ENCODE measurements around the gene IKZF4. TPM values are rescaled to one million over a fixed set of nuclear protein-coding genes. Genes with fewer than 3 reads are reported as not detected.
"Not testable (repeated sequence)": the region's sequence is repeated elsewhere in the genome, so short reads cannot be mapped to it uniquely, and the experiment has no call there.

Gene IKZF4
- total and polyA plus RNA-seq, 9 donors = 2.2 to 8.7 (median 7.0) TPM

GRCh38 chr12:55997535-55997859 is 23.3 kb upstream of the IKZF4 start:
- DNase-seq = no peak
- WGBS (ENCODE audit: insufficient coverage) = 0% methylated on average over 1 of the region's 5 CpGs
- peaks cover 10% of the 10 kb centered on the region for H3K4me1 ChIP-seq (ENCODE audit: control insufficient read depth, insufficient read depth, low read length)
- peak overlapping the region; percentile 75 for H3K4me3 ChIP-seq (ENCODE audit: low read length)
- H3K36me3 ChIP-seq (ENCODE audit: control insufficient read depth, insufficient read depth, low read length) = peaks cover 37% of the 10 kb centered on the region
- peak overlapping the region; percentile 88 for H3K27ac ChIP-seq (ENCODE audit: low read length)
- no peaks in the 10 kb centered on the region for H3K27me3 ChIP-seq (ENCODE audit: control insufficient read depth, insufficient read depth, low read length)
- no peaks in the 10 kb centered on the region for H3K9me3 ChIP-seq (replicated peaks; ENCODE audit: control insufficient read depth, low read depth, low read length)

GRCh38 chr12:55999522-55999921 is 21.3 kb upstream of the IKZF4 start:
- H3K36me3 ChIP-seq (ENCODE audit: control insufficient read depth, insufficient read depth, low read length) = peaks cover 38% of the 10 kb centered on the region
- not testable (repeated sequence) for H3K27me3 ChIP-seq (ENCODE audit: control insufficient read depth, insufficient read depth, low read length); H3K27ac ChIP-seq (ENCODE audit: low read length); DNase-seq; H3K4me3 ChIP-seq (ENCODE audit: low read length); H3K9me3 ChIP-seq (replicated peaks; ENCODE audit: control insufficient read depth, low read depth, low read length)
- WGBS (ENCODE audit: insufficient coverage) = 87% methylated on average over 2 of the region's 6 CpGs
- peaks cover 10% of the 10 kb centered on the region for H3K4me1 ChIP-seq (ENCODE audit: control insufficient read depth, insufficient read depth, low read length)

- not testable (repeated sequence) for H3K27me3 ChIP-seq (ENCODE audit: control insufficient read depth, insufficient read depth, low read length); H3K27ac ChIP-seq (ENCODE audit: low read length); DNase-seq; H3K4me3 ChIP-seq (ENCODE audit: low read length); H3K9me3 ChIP-seq (replicated peaks; ENCODE audit: control insufficient read depth, low read depth, low read length)
- Histone ChIP-seq H3K36me3 (ENCODE audit: control insufficient read depth, insufficient read depth, low read length) (peaks cover 42% of the 10 kb centered on the region), H3K4me1 (ENCODE audit: control insufficient read depth, insufficient read depth, low read length) (peaks cover 10% of the 10 kb centered on the region)
- 94% methylated on average over 21 of the region's 33 CpGs for WGBS (ENCODE audit: insufficient coverage)
These were observed 20.8 kb upstream of the IKZF4 start for GRCh38 chr12:55999999-56000540.

- Histone ChIP-seq H3K4me1 (ENCODE audit: control insufficient read depth, insufficient read depth, low read length) (peaks cover 8% of the 10 kb centered on the region), H3K9me3 (replicated peaks; ENCODE audit: control insufficient read depth, low read depth, low read length) (no peaks in the 10 kb centered on the region), H3K27me3 (ENCODE audit: control insufficient read depth, insufficient read depth, low read length) (no peaks in the 10 kb centered on the region), H3K27ac (ENCODE audit: low read length) (no peak overlapping the region), H3K4me3 (ENCODE audit: low read length) (no peak overlapping the region), H3K36me3 (ENCODE audit: control insufficient read depth, insufficient read depth, low read length) (peaks cover 42% of the 10 kb centered on the region)
- no peak for DNase-seq
- WGBS (ENCODE audit: insufficient coverage) = 67% methylated on average over 3 of the region's 7 CpGs
These were observed 19.2 kb upstream of the IKZF4 start for GRCh38 chr12:56001487-56002100.

GRCh38 chr12:56003376-56003775 is 17.5 kb upstream of the IKZF4 start:
- H3K4me1 ChIP-seq (ENCODE audit: control insufficient read depth, insufficient read depth, low read length); DNase-seq; H3K9me3 ChIP-seq (replicated peaks; ENCODE audit: control insufficient read depth, low read depth, low read length); H3K27me3 ChIP-seq (ENCODE audit: control insufficient read depth, insufficient read depth, low read length); H3K4me3 ChIP-seq (ENCODE audit: low read length); H3K27ac ChIP-seq (ENCODE audit: low read length): not testable (repeated sequence)
- peaks cover 42% of the 10 kb centered on the region for H3K36me3 ChIP-seq (ENCODE audit: control insufficient read depth, insufficient read depth, low read length)
- 74% methylated on average over 3 of the region's 5 CpGs for WGBS (ENCODE audit: insufficient coverage)

- no peak for DNase-seq
- Histone ChIP-seq H3K4me1 (ENCODE audit: control insufficient read depth, insufficient read depth, low read length) (peaks cover 9% of the 10 kb centered on the region), H3K4me3 (ENCODE audit: low read length) (no peak overlapping the region), H3K27ac (ENCODE audit: low read length) (no peak overlapping the region), H3K36me3 (ENCODE audit: control insufficient read depth, insufficient read depth, low read length) (peaks cover 36% of the 10 kb centered on the region), H3K27me3 (ENCODE audit: control insufficient read depth, insufficient read depth, low read length) (no peaks in the 10 kb centered on the region), H3K9me3 (replicated peaks; ENCODE audit: control insufficient read depth, low read depth, low read length) (no peaks in the 10 kb centered on the region)
- 88% methylated on average over 8 of the region's 10 CpGs for WGBS (ENCODE audit: insufficient coverage)
These were observed 16.6 kb upstream of the IKZF4 start for GRCh38 chr12:56004211-56004610.

- H3K36me3 ChIP-seq (ENCODE audit: control insufficient read depth, insufficient read depth, low read length) = peaks cover 24% of the 10 kb centered on the region
- H3K4me1 ChIP-seq (ENCODE audit: control insufficient read depth, insufficient read depth, low read length) = peaks cover 9% of the 10 kb centered on the region
- no peaks in the 10 kb centered on the region for H3K27me3 ChIP-seq (ENCODE audit: control insufficient read depth, insufficient read depth, low read length)
- H3K27ac ChIP-seq (ENCODE audit: low read length) = peak overlapping the region; percentile 90
- H3K9me3 ChIP-seq (replicated peaks; ENCODE audit: control insufficient read depth, low read depth, low read length) = no peaks in the 10 kb centered on the region
- WGBS (ENCODE audit: insufficient coverage) = under 1% methylated on average over 26 of the region's 44 CpGs
- peak; percentile 62 for DNase-seq
- H3K4me3 ChIP-seq (ENCODE audit: low read length) = peak overlapping the region; percentile 56
These were observed 13.0 kb upstream of the IKZF4 start for GRCh38 chr12:56007564-56008559.

GRCh38 chr12:56010111-56010570 is 10.7 kb upstream of the IKZF4 start:
- Histone ChIP-seq H3K36me3 (ENCODE audit: control insufficient read depth, insufficient read depth, low read length) (peaks cover 4% of the 10 kb centered on the region), H3K4me1 (ENCODE audit: control insufficient read depth, insufficient read depth, low read length) (peaks cover 9% of the 10 kb centered on the region), H3K27ac (ENCODE audit: low read length) (no peak overlapping the region), H3K9me3 (replicated peaks; ENCODE audit: control insufficient read depth, low read depth, low read length) (no peaks in the 10 kb centered on the region), H3K4me3 (ENCODE audit: low read length) (no peak overlapping the region), H3K27me3 (ENCODE audit: control insufficient read depth, insufficient read depth, low read length) (no peaks in the 10 kb centered on the region)
- no peak for DNase-seq
- 43% methylated on average over 1 of the region's 2 CpGs for WGBS (ENCODE audit: insufficient coverage)

- H3K27ac ChIP-seq (ENCODE audit: low read length) = no peak overlapping the region
- H3K36me3 ChIP-seq (ENCODE audit: control insufficient read depth, insufficient read depth, low read length) = peaks cover 2% of the 10 kb centered on the region
- H3K4me3 ChIP-seq (ENCODE audit: low read length) = no peak overlapping the region
- peaks cover 9% of the 10 kb centered on the region for H3K4me1 ChIP-seq (ENCODE audit: control insufficient read depth, insufficient read depth, low read length)
- H3K27me3 ChIP-seq (ENCODE audit: control insufficient read depth, insufficient read depth, low read length) = no peaks in the 10 kb centered on the region
- DNase-seq = no peak
- H3K9me3 ChIP-seq (replicated peaks; ENCODE audit: control insufficient read depth, low read depth, low read length) = no peaks in the 10 kb centered on the region
- WGBS (ENCODE audit: insufficient coverage) = no CpG with 5 or more reads among the region's 2 CpGs
These were observed 9.2 kb upstream of the IKZF4 start for GRCh38 chr12:56011509-56012090.

GRCh38 chr12:56013482-56013881 is 7.4 kb upstream of the IKZF4 start:
- 67% methylated on average over 4 of the region's 5 CpGs for WGBS (ENCODE audit: insufficient coverage)
- DNase-seq = no peak
- no peaks in the 10 kb centered on the region for H3K4me1 ChIP-seq (ENCODE audit: control insufficient read depth, insufficient read depth, low read length)
- no peaks in the 10 kb centered on the region for H3K27me3 ChIP-seq (ENCODE audit: control insufficient read depth, insufficient read depth, low read length)
- H3K27ac ChIP-seq (ENCODE audit: low read length) = no peak overlapping the region
- peaks cover 2% of the 10 kb centered on the region for H3K36me3 ChIP-seq (ENCODE audit: control insufficient read depth, insufficient read depth, low read length)
- no peak overlapping the region for H3K4me3 ChIP-seq (ENCODE audit: low read length)
- H3K9me3 ChIP-seq (replicated peaks; ENCODE audit: control insufficient read depth, low read depth, low read length) = no peaks in the 10 kb centered on the region
